Measurements from ENCODE around the gene PIK3IP1. TPM values are rescaled to one million over a fixed set of nuclear protein-coding genes. Genes with fewer than 3 reads are reported as not detected.

The PIK3IP1 gene
- total and polyA plus RNA-seq, 9 of the 15 experiments (the other 6 are each of a cell fraction or from before 2014, with no cell fraction given) = 0.11 to 1.3 (median 0.77) TPM

- TF ChIP-seq ZBTB11 (CRISPR knock-in tag; IDR thresholded peaks at IDR 0.05) = no peak
These were observed 41.4 kb upstream of the PIK3IP1 start (continued) for GRCh38 chr22:31333641-31334040.

- in situ Hi-C loops (cut with MboI) = no loop called here
- TF ChIP-seq CHAMP1 (IDR thresholded peaks at IDR 0.05) (no peak), MAX (CRISPR knock-in tag; IDR thresholded peaks at IDR 0.05) (no peak), ZNF407 (IDR thresholded peaks at IDR 0.05; ENCODE audit: low read depth) (no peak), TBP (optimal IDR thresholded peaks at IDR 0.05; ENCODE audit: low read depth, low read length) (no peak)
These were observed 40.6 kb upstream of the PIK3IP1 start for GRCh38 chr22:31332886-31333285.

More at GRCh38 chr22:31332886-31333285, 40.6 kb upstream of the PIK3IP1 start:
- H3K79me2 ChIP-seq (ENCODE audit: control insufficient read depth, insufficient read depth, low read length) = no peaks in the 10 kb centered on the region
- ChIA-PET CTCF (ENCODE audit: low intra/inter-chr PET ratio) (interaction anchor here (0.6 kb wide), 1 partner anchor 51 kb away, joined by 5 read pairs; no protein-coding TSS in a partner anchor), POLR2A (interaction anchor here (0.8 kb wide), 1 partner anchor 373 kb away, joined by 3 read pairs; no protein-coding TSS in a partner anchor)
- no peaks in the 10 kb centered on the region; a peak in 1 of 5 replicates for H3K4me1 ChIP-seq (replicated peaks in 1 of 2; ENCODE audit: control insufficient read depth in 2 of 2, insufficient read depth in 2 of 2, low read length in 2 of 2)
- intact Hi-C loops (cut with micrococcal nuclease) = no loop called here
- H4K20me1 ChIP-seq (replicated peaks; ENCODE audit: control insufficient read depth, insufficient read depth, low read length) = no peaks in the 10 kb centered on the region
- WGBS (ENCODE audit: insufficient coverage, low coverage, missing lambda C conversion rate) = 21% methylated on average over 1 of the region's 1 CpG
- H3K27ac ChIP-seq (ENCODE audit: extremely low read depth, low read depth, low read length) = no peak overlapping the region
- H3K9me1 ChIP-seq (ENCODE audit: control insufficient read depth, insufficient read depth, low read length) = no peaks in the 10 kb centered on the region
- H3K27me3 ChIP-seq (ENCODE audit: control insufficient read depth in 2 of 2, insufficient read depth in 2 of 2, low read length in 2 of 2) = no peaks in the 10 kb centered on the region
- no peak overlapping the region for H3K9ac ChIP-seq (ENCODE audit: insufficient read depth in 1 of 2, low read depth in 2 of 2, low read length in 2 of 2)
- H3K4me2 ChIP-seq (ENCODE audit: insufficient read depth, low read length) = no peak overlapping the region
- FAIRE-seq (no peak), ATAC-seq (no peak), DNase-seq (ENCODE audit: extremely low read depth in 1 of 4, low spot score in 3 of 4) (no peak)
- H2AFZ ChIP-seq (ENCODE audit: low read depth, low read length) = no peak overlapping the region
- peaks cover 31% of the 10 kb centered on the region; the same call in 2 of the 3 replicates for H3K36me3 ChIP-seq (ENCODE audit: control insufficient read depth, insufficient read depth, low read length)
- no TSS peak for BruUV-seq (replicated peaks)
- no peak overlapping the region for H3K4me3 ChIP-seq
- H3K9me3 ChIP-seq (replicated peaks; ENCODE audit: control insufficient read depth, insufficient read depth, low read depth, low read length) = no peaks in the 10 kb centered on the region
